ENCODE measurements around the gene CD34.

The CD34 gene

GRCh38 chr1:207911856-207912760, 1.2 kb upstream of the CD34 start:
- no peaks in the 10 kb centered on the region for H3K9me3 ChIP-seq (ENCODE audit: low read length)
- no peak overlapping the region for H3K9ac ChIP-seq (ENCODE audit: low read length)
- H3K27me3 ChIP-seq (ENCODE audit: control insufficient read depth in 1 of 2, insufficient read depth in 2 of 2, low read length in 2 of 2), result peaks cover 0 to 16% of the 10 kb centered on the region in 2 donors
- H3K36me3 ChIP-seq (ENCODE audit: insufficient read depth, low read length), result no peaks in the 10 kb centered on the region
- no peak overlapping the region for H3K27ac ChIP-seq (ENCODE audit: low read depth, low read length)
- no peak overlapping the region for H3K4me3 ChIP-seq (ENCODE audit: low read depth in 1 of 2, low read length in 2 of 2)
- H3K4me1 ChIP-seq (ENCODE audit: insufficient read depth, low read length), result no peaks in the 10 kb centered on the region

- no peak overlapping the region for H3K27ac ChIP-seq (ENCODE audit: low read depth, low read length)
- peaks cover 0 to 16% of the 10 kb centered on the region in 2 donors for H3K27me3 ChIP-seq (ENCODE audit: control insufficient read depth in 1 of 2, insufficient read depth in 2 of 2, low read length in 2 of 2)
- no peaks in the 10 kb centered on the region for H3K4me1 ChIP-seq (ENCODE audit: insufficient read depth, low read length)
- H3K9ac ChIP-seq (ENCODE audit: low read length), result no peak overlapping the region
- no peaks in the 10 kb centered on the region for H3K9me3 ChIP-seq (ENCODE audit: low read length)
- no peaks in the 10 kb centered on the region for H3K36me3 ChIP-seq (ENCODE audit: insufficient read depth, low read length)
- H3K4me3 ChIP-seq (ENCODE audit: low read depth in 1 of 2, low read length in 2 of 2), result peak overlapping the region in 1 of 2 donors; percentile 36
These were observed 1.2 kb downstream of the CD34 start for GRCh38 chr1:207909687-207910086.

- Histone ChIP-seq H3K36me3 (ENCODE audit: insufficient read depth, low read length) (no peaks in the 10 kb centered on the region), H3K27ac (ENCODE audit: low read depth, low read length) (no peak overlapping the region), H3K4me3 (ENCODE audit: low read depth in 1 of 2, low read length in 2 of 2) (peak overlapping the region in 1 of 2 donors; percentile 20), H3K9me3 (ENCODE audit: low read length) (no peaks in the 10 kb centered on the region), H3K4me1 (ENCODE audit: insufficient read depth, low read length) (peaks cover 4% of the 10 kb centered on the region), H3K27me3 (ENCODE audit: control insufficient read depth in 1 of 2, insufficient read depth in 2 of 2, low read length in 2 of 2) (peaks cover 0 to 16% of the 10 kb centered on the region in 2 donors), H3K9ac (ENCODE audit: low read length) (no peak overlapping the region)
These were observed 2.7 kb downstream of the CD34 start for GRCh38 chr1:207908107-207908734.

GRCh38 chr1:207904391-207904790, 6.5 kb downstream of the CD34 start:
- H3K27me3 ChIP-seq (ENCODE audit: control insufficient read depth in 1 of 2, insufficient read depth in 2 of 2, low read length in 2 of 2), result no peaks in the 10 kb centered on the region
- no peak overlapping the region for H3K27ac ChIP-seq (ENCODE audit: low read depth, low read length)
- H3K4me3 ChIP-seq (ENCODE audit: low read depth in 1 of 2, low read length in 2 of 2), result no peak overlapping the region
- H3K9me3 ChIP-seq (ENCODE audit: low read length), result no peaks in the 10 kb centered on the region
- no peak overlapping the region for H3K9ac ChIP-seq (ENCODE audit: low read length)
- peaks cover 13% of the 10 kb centered on the region for H3K4me1 ChIP-seq (ENCODE audit: insufficient read depth, low read length)
- H3K36me3 ChIP-seq (ENCODE audit: insufficient read depth, low read length), result no peaks in the 10 kb centered on the region

- Histone ChIP-seq H3K27me3 (ENCODE audit: control insufficient read depth in 1 of 2, insufficient read depth in 2 of 2, low read length in 2 of 2) (no peaks in the 10 kb centered on the region), H3K4me1 (ENCODE audit: insufficient read depth, low read length) (peaks cover 13% of the 10 kb centered on the region), H3K4me3 (ENCODE audit: low read depth in 1 of 2, low read length in 2 of 2) (no peak overlapping the region), H3K9ac (ENCODE audit: low read length) (no peak overlapping the region), H3K9me3 (ENCODE audit: low read length) (no peaks in the 10 kb centered on the region), H3K36me3 (ENCODE audit: insufficient read depth, low read length) (no peaks in the 10 kb centered on the region), H3K27ac (ENCODE audit: low read depth, low read length) (no peak overlapping the region)
These were observed 7.2 kb downstream of the CD34 start for GRCh38 chr1:207903767-207904166.

GRCh38 chr1:207903053-207903452, 7.9 kb downstream of the CD34 start:
- peak overlapping the region; percentile 30 for H3K27ac ChIP-seq (ENCODE audit: low read depth, low read length)
- H3K36me3 ChIP-seq (ENCODE audit: insufficient read depth, low read length), result no peaks in the 10 kb centered on the region
- H3K27me3 ChIP-seq (ENCODE audit: control insufficient read depth in 1 of 2, insufficient read depth in 2 of 2, low read length in 2 of 2), result no peaks in the 10 kb centered on the region
- no peaks in the 10 kb centered on the region for H3K9me3 ChIP-seq (ENCODE audit: low read length)
- peaks cover 13% of the 10 kb centered on the region for H3K4me1 ChIP-seq (ENCODE audit: insufficient read depth, low read length)
- no peak overlapping the region for H3K4me3 ChIP-seq (ENCODE audit: low read depth in 1 of 2, low read length in 2 of 2)
- no peak overlapping the region for H3K9ac ChIP-seq (ENCODE audit: low read length)

GRCh38 chr1:207902566-207902965, 8.4 kb downstream of the CD34 start:
- Histone ChIP-seq H3K9ac (ENCODE audit: low read length) (no peak overlapping the region), H3K9me3 (ENCODE audit: low read length) (no peaks in the 10 kb centered on the region), H3K4me1 (ENCODE audit: insufficient read depth, low read length) (peaks cover 13% of the 10 kb centered on the region), H3K27me3 (ENCODE audit: control insufficient read depth in 1 of 2, insufficient read depth in 2 of 2, low read length in 2 of 2) (no peaks in the 10 kb centered on the region), H3K27ac (ENCODE audit: low read depth, low read length) (peak overlapping the region; percentile 30), H3K4me3 (ENCODE audit: low read depth in 1 of 2, low read length in 2 of 2) (no peak overlapping the region), H3K36me3 (ENCODE audit: insufficient read depth, low read length) (no peaks in the 10 kb centered on the region)

- Histone ChIP-seq H3K4me1 (ENCODE audit: insufficient read depth, low read length) (peaks cover 13% of the 10 kb centered on the region), H3K27me3 (ENCODE audit: control insufficient read depth in 1 of 2, insufficient read depth in 2 of 2, low read length in 2 of 2) (no peaks in the 10 kb centered on the region), H3K27ac (ENCODE audit: low read depth, low read length) (no peak overlapping the region), H3K9me3 (ENCODE audit: low read length) (no peaks in the 10 kb centered on the region), H3K9ac (ENCODE audit: low read length) (no peak overlapping the region), H3K36me3 (ENCODE audit: insufficient read depth, low read length) (no peaks in the 10 kb centered on the region), H3K4me3 (ENCODE audit: low read depth in 1 of 2, low read length in 2 of 2) (no peak overlapping the region)
These were observed 9.8 kb downstream of the CD34 start for GRCh38 chr1:207901041-207901653.

- H3K9ac ChIP-seq (ENCODE audit: low read length), result no peak overlapping the region
- H3K4me1 ChIP-seq (ENCODE audit: insufficient read depth, low read length), result peaks cover 13% of the 10 kb centered on the region
- H3K9me3 ChIP-seq (ENCODE audit: low read length), result no peaks in the 10 kb centered on the region
- no peaks in the 10 kb centered on the region for H3K36me3 ChIP-seq (ENCODE audit: insufficient read depth, low read length)
- H3K27me3 ChIP-seq (ENCODE audit: control insufficient read depth in 1 of 2, insufficient read depth in 2 of 2, low read length in 2 of 2), result no peaks in the 10 kb centered on the region
- H3K27ac ChIP-seq (ENCODE audit: low read depth, low read length), result no peak overlapping the region
- H3K4me3 ChIP-seq (ENCODE audit: low read depth in 1 of 2, low read length in 2 of 2), result no peak overlapping the region
These were observed 12.1 kb downstream of the CD34 start for GRCh38 chr1:207898836-207899235.

GRCh38 chr1:207898260-207898659, 12.7 kb downstream of the CD34 start:
- H3K27me3 ChIP-seq (ENCODE audit: control insufficient read depth in 1 of 2, insufficient read depth in 2 of 2, low read length in 2 of 2), result no peaks in the 10 kb centered on the region
- no peak overlapping the region for H3K4me3 ChIP-seq (ENCODE audit: low read depth in 1 of 2, low read length in 2 of 2)
- no peak overlapping the region for H3K9ac ChIP-seq (ENCODE audit: low read length)
- no peaks in the 10 kb centered on the region for H3K9me3 ChIP-seq (ENCODE audit: low read length)
- H3K27ac ChIP-seq (ENCODE audit: low read depth, low read length), result no peak overlapping the region
- peaks cover 9% of the 10 kb centered on the region for H3K4me1 ChIP-seq (ENCODE audit: insufficient read depth, low read length)
- H3K36me3 ChIP-seq (ENCODE audit: insufficient read depth, low read length), result no peaks in the 10 kb centered on the region

GRCh38 chr1:207897188-207897587, 13.7 kb downstream of the CD34 start:
- Histone ChIP-seq H3K9ac (ENCODE audit: low read length) (no peak overlapping the region), H3K4me3 (ENCODE audit: low read depth in 1 of 2, low read length in 2 of 2) (no peak overlapping the region), H3K27me3 (ENCODE audit: control insufficient read depth in 1 of 2, insufficient read depth in 2 of 2, low read length in 2 of 2) (no peaks in the 10 kb centered on the region), H3K36me3 (ENCODE audit: insufficient read depth, low read length) (no peaks in the 10 kb centered on the region), H3K9me3 (ENCODE audit: low read length) (no peaks in the 10 kb centered on the region), H3K27ac (ENCODE audit: low read depth, low read length) (no peak overlapping the region), H3K4me1 (ENCODE audit: insufficient read depth, low read length) (peaks cover 5% of the 10 kb centered on the region)
